ENCODE data around the gene OR6B3. TPM values are rescaled to one million over a fixed set of nuclear protein-coding genes. Genes with fewer than 3 reads are reported as not detected.

The OR6B3 gene
- total and polyA plus RNA-seq, 8 donors: not detected

- Histone ChIP-seq H3K27me3 (peaks cover 0 to 18% of the 10 kb centered on the region in 2 donors), H3K4me3 (no peak overlapping the region), H3K4me1 (no peaks in the 10 kb centered on the region), H3K27ac (no peak overlapping the region), H3K36me3 (no peaks in the 10 kb centered on the region), H3K9me3 (peaks cover 0 to 20% of the 10 kb centered on the region in 2 donors)
- no peak for TF ChIP-seq CTCF (IDR thresholded peaks at IDR 0.05)
- DNase-seq (no peak), ATAC-seq (no peak)
- intact Hi-C loops (cut with DNase I): no loop called here
These were observed 33.2 kb upstream of the OR6B3 start for GRCh38 chr2:240086563-240086962.

GRCh38 chr2:240078631-240079030 is 25.3 kb upstream of the OR6B3 start:
- H3K9me3 ChIP-seq: peaks cover 0 to 27% of the 10 kb centered on the region in 2 donors
- DNase-seq (no peak), ATAC-seq (no peak)
- TF ChIP-seq CTCF (IDR thresholded peaks at IDR 0.05): no peak
- no peak overlapping the region for H3K27ac ChIP-seq
- intact Hi-C loops (cut with DNase I): no loop called here
- H3K4me3 ChIP-seq: no peak overlapping the region
- peaks cover 0 to 11% of the 10 kb centered on the region in 2 donors for H3K27me3 ChIP-seq
- no peaks in the 10 kb centered on the region for H3K36me3 ChIP-seq
- H3K4me1 ChIP-seq: no peaks in the 10 kb centered on the region

- no peak for TF ChIP-seq CTCF (IDR thresholded peaks at IDR 0.05)
- no peak for ATAC-seq
- peaks cover 0 to 27% of the 10 kb centered on the region in 2 donors for H3K9me3 ChIP-seq
- no peaks in the 10 kb centered on the region for H3K4me1 ChIP-seq
- H3K27ac ChIP-seq: no peak overlapping the region
- peaks cover 0 to 11% of the 10 kb centered on the region in 2 donors for H3K27me3 ChIP-seq
- H3K4me3 ChIP-seq: no peak overlapping the region
- H3K36me3 ChIP-seq: no peaks in the 10 kb centered on the region
- intact Hi-C loops (cut with DNase I): no loop called here
- no peak for DNase-seq
These were observed 24.1 kb upstream of the OR6B3 start for GRCh38 chr2:240077442-240077841.

GRCh38 chr2:240074545-240074944 is 21.2 kb upstream of the OR6B3 start:
- Histone ChIP-seq H3K9me3 (peaks cover 0 to 27% of the 10 kb centered on the region in 2 donors), H3K4me1 (no peaks in the 10 kb centered on the region), H3K27ac (no peak overlapping the region), H3K27me3 (peaks cover 0 to 17% of the 10 kb centered on the region in 2 donors), H3K36me3 (no peaks in the 10 kb centered on the region), H3K4me3 (no peak overlapping the region)
- ATAC-seq (no peak), DNase-seq (no peak)
- intact Hi-C loops (cut with DNase I): no loop called here
- TF ChIP-seq CTCF (IDR thresholded peaks at IDR 0.05): no peak

GRCh38 chr2:240070907-240071306 is 17.6 kb upstream of the OR6B3 start:
- TF ChIP-seq CTCF (IDR thresholded peaks at IDR 0.05): no peak
- intact Hi-C loops (cut with DNase I): no loop called here
- Histone ChIP-seq H3K27me3 (peaks cover 0 to 19% of the 10 kb centered on the region in 2 donors), H3K4me1 (no peaks in the 10 kb centered on the region), H3K27ac (no peak overlapping the region), H3K36me3 (no peaks in the 10 kb centered on the region), H3K9me3 (peaks cover 0 to 2% of the 10 kb centered on the region in 2 donors), H3K4me3 (no peak overlapping the region)
- no peak for DNase-seq
- no peak for ATAC-seq
